Fibroblast of lung (primary cell): ENCODE data around the gene UBE2G1.

Experiments
- EZH2 ChIP-seq: IDR thresholded peaks from 2 replicates; pipeline ENCODE4 v1.5.1; 2012; ENCODE audit warnings: low read length, control low read depth, mild to moderate bottlenecking; ENCODE audit errors: missing control alignments
- TF ChIP-seq, protein P1 (sequence below), 2 donors: IDR thresholded peaks in 1 of 2; conservative IDR thresholded peaks in 1 of 2; 1 replicate in 1 of 2; 2 replicates in 1 of 2; pipeline ENCODE4 v1.5.1; 2011 to 2012; ENCODE audit warnings: low read length in 2 of 2, control low read depth in 1 of 2, inconsistent platforms in 1 of 2, low read depth in 1 of 2, mild to moderate bottlenecking in 1 of 2

GRCh38 chr17:4293572-4293971 lies 72.9 kb downstream of the UBE2G1 start:
- TF ChIP-seq, protein P1, sequence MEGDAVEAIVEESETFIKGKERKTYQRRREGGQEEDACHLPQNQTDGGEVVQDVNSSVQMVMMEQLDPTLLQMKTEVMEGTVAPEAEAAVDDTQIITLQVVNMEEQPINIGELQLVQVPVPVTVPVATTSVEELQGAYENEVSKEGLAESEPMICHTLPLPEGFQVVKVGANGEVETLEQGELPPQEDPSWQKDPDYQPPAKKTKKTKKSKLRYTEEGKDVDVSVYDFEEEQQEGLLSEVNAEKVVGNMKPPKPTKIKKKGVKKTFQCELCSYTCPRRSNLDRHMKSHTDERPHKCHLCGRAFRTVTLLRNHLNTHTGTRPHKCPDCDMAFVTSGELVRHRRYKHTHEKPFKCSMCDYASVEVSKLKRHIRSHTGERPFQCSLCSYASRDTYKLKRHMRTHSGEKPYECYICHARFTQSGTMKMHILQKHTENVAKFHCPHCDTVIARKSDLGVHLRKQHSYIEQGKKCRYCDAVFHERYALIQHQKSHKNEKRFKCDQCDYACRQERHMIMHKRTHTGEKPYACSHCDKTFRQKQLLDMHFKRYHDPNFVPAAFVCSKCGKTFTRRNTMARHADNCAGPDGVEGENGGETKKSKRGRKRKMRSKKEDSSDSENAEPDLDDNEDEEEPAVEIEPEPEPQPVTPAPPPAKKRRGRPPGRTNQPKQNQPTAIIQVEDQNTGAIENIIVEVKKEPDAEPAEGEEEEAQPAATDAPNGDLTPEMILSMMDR (conservative IDR thresholded peaks at IDR 0.05 in 1 of 2, IDR thresholded peaks at IDR 0.05 in 1 of 2; ENCODE audit: low read depth in 1 of 2, low read length in 2 of 2), result no peak
- TF ChIP-seq EZH2, result no peak
